Measurements from ENCODE around the gene LY6G5C. TPM values are rescaled to one million over a fixed set of nuclear protein-coding genes. Genes with fewer than 3 reads are reported as not detected.

The LY6G5C gene
- polyA plus RNA-seq, 1 donor (not counting 4 experiments of a cell fraction or from before 2014, with no cell fraction given) = 0.58 TPM

GRCh38 chr6:31687321-31687720, 6.5 kb upstream of the LY6G5C start:
- no peaks in the 10 kb centered on the region for H3K27me3 ChIP-seq (ENCODE audit: control insufficient read depth, extremely low read depth, insufficient read depth, low read length)
- FAIRE-seq (no peak), DNase-seq (ENCODE audit: low read depth, low spot score) (no peak)
- no peak overlapping the region for H3K4me3 ChIP-seq (ENCODE audit: control insufficient read depth in 2 of 3, extremely low read depth in 1 of 3, insufficient read depth in 2 of 3, low read depth in 1 of 3, low read length in 3 of 3)
- H3K79me2 ChIP-seq (ENCODE audit: control insufficient read depth, insufficient read depth, low read length) = no peaks in the 10 kb centered on the region
- no peaks in the 10 kb centered on the region for H3K4me1 ChIP-seq (ENCODE audit: control insufficient read depth, extremely low read depth, insufficient read depth, low read length)
- dilution Hi-C loops (cut with MboI; ENCODE audit: extremely low pct_ligation_motif_present, low sequenced_read_pairs) = no loop called here
- H3K27ac ChIP-seq (ENCODE audit: control insufficient read depth, insufficient read depth, low read length) = no peak overlapping the region
- no peak overlapping the region for H3K9ac ChIP-seq (ENCODE audit: control insufficient read depth, extremely low read depth, insufficient read depth, low read length)
- peaks cover 7 to 41% of the 10 kb centered on the region in 2 experiments for H3K36me3 ChIP-seq (ENCODE audit: control insufficient read depth in 2 of 2, extremely low read depth in 1 of 2, insufficient read depth in 2 of 2, low read length in 2 of 2)
- no peaks in the 10 kb centered on the region for H3K9me3 ChIP-seq (ENCODE audit: control insufficient read depth, low read depth, low read length)
- H3K4me2 ChIP-seq (ENCODE audit: control insufficient read depth, extremely low read depth, insufficient read depth, low read depth, low read length) = no peak overlapping the region
- no peak overlapping the region for H2AFZ ChIP-seq (ENCODE audit: control insufficient read depth, low read length)
- TF ChIP-seq CTCF (optimal IDR thresholded peaks at IDR 0.05 in 1 of 3, IDR thresholded peaks at IDR 0.05 in 1 of 3, conservative IDR thresholded peaks at IDR 0.05 in 1 of 3; ENCODE audit: extremely low read depth in 1 of 3, insufficient read depth in 2 of 3, low read length in 3 of 3) (no peak), EZH2 (IDR thresholded peaks at IDR 0.05; ENCODE audit: low read length) (no peak)
- H4K20me1 ChIP-seq (ENCODE audit: control insufficient read depth, extremely low read depth, insufficient read depth, low read length) = no peaks in the 10 kb centered on the region
- no peaks in the 10 kb centered on the region for H3K9me1 ChIP-seq (ENCODE audit: control insufficient read depth, extremely low read depth, insufficient read depth, low read length)

- FAIRE-seq = no peak
- no peak for DNase-seq (ENCODE audit: low read depth, low spot score)
- no peak for TF ChIP-seq EZH2 (IDR thresholded peaks at IDR 0.05; ENCODE audit: low read length)
- no peak for TF ChIP-seq CTCF (optimal IDR thresholded peaks at IDR 0.05 in 1 of 3, IDR thresholded peaks at IDR 0.05 in 1 of 3, conservative IDR thresholded peaks at IDR 0.05 in 1 of 3; ENCODE audit: extremely low read depth in 1 of 3, insufficient read depth in 2 of 3, low read length in 3 of 3)
- no peak overlapping the region for H2AFZ ChIP-seq (ENCODE audit: control insufficient read depth, low read length)
- H3K36me3 ChIP-seq (ENCODE audit: control insufficient read depth in 2 of 2, extremely low read depth in 1 of 2, insufficient read depth in 2 of 2, low read length in 2 of 2) = peaks cover 7 to 38% of the 10 kb centered on the region in 2 experiments
- H3K4me2 ChIP-seq (ENCODE audit: control insufficient read depth, extremely low read depth, insufficient read depth, low read depth, low read length) = no peak overlapping the region
- no peak overlapping the region for H3K27ac ChIP-seq (ENCODE audit: control insufficient read depth, insufficient read depth, low read length)
- H3K9me3 ChIP-seq (ENCODE audit: control insufficient read depth, low read depth, low read length) = no peaks in the 10 kb centered on the region
- H3K27me3 ChIP-seq (ENCODE audit: control insufficient read depth, extremely low read depth, insufficient read depth, low read length) = no peaks in the 10 kb centered on the region
- no peaks in the 10 kb centered on the region for H3K79me2 ChIP-seq (ENCODE audit: control insufficient read depth, insufficient read depth, low read length)
- H3K9ac ChIP-seq (ENCODE audit: control insufficient read depth, extremely low read depth, insufficient read depth, low read length) = no peak overlapping the region
- H3K4me3 ChIP-seq (ENCODE audit: control insufficient read depth in 2 of 3, extremely low read depth in 1 of 3, insufficient read depth in 2 of 3, low read depth in 1 of 3, low read length in 3 of 3) = no peak overlapping the region
- H3K4me1 ChIP-seq (ENCODE audit: control insufficient read depth, extremely low read depth, insufficient read depth, low read length) = peaks cover 3% of the 10 kb centered on the region
- H3K9me1 ChIP-seq (ENCODE audit: control insufficient read depth, extremely low read depth, insufficient read depth, low read length) = no peaks in the 10 kb centered on the region
- dilution Hi-C loops (cut with MboI; ENCODE audit: extremely low pct_ligation_motif_present, low sequenced_read_pairs) = no loop called here
- no peaks in the 10 kb centered on the region for H4K20me1 ChIP-seq (ENCODE audit: control insufficient read depth, extremely low read depth, insufficient read depth, low read length)
These were observed 5.6 kb upstream of the LY6G5C start for GRCh38 chr6:31686483-31686882.

All from keratinocyte (primary cell).